HG02642 (cell line): ENCODE results near the gene FRMD7.
"Not testable (repeated sequence)": the region's sequence is repeated elsewhere in the genome, so short reads cannot be mapped to it uniquely, and the experiment has no call there.

Source experiments
- ATAC-seq: cut with Tn5 transposase; IDR thresholded peaks from one replicate; pipeline ENCODE4 v1.9.1; 2021; ENCODE audit warnings: mild to moderate bottlenecking; ENCODE audit not compliant: unreplicated experiment, poor library complexity

Gene FRMD7

GRCh38 chrX:132098704-132099103, 29.1 kb downstream of the FRMD7 start:
- ATAC-seq, result not testable (repeated sequence)

- no peak for ATAC-seq
Measured at GRCh38 chrX:132094164-132094563, 33.7 kb downstream of the FRMD7 start.

- ATAC-seq, result no peak
Measured at GRCh38 chrX:132093239-132093860, 34.5 kb downstream of the FRMD7 start.

GRCh38 chrX:132092439-132093065, 35.3 kb downstream of the FRMD7 start:
- peak; percentile 81 for ATAC-seq

GRCh38 chrX:132090403-132091159, 37.2 kb downstream of the FRMD7 start:
- ATAC-seq, result no peak

- ATAC-seq, result no peak
Measured at GRCh38 chrX:132088864-132089263, 39.0 kb downstream of the FRMD7 start.

- no peak for ATAC-seq
Measured at GRCh38 chrX:132086672-132087071, 41.1 kb downstream of the FRMD7 start.

GRCh38 chrX:132085786-132086185, 42.0 kb downstream of the FRMD7 start:
- no peak for ATAC-seq

- ATAC-seq, result no peak
Measured at GRCh38 chrX:132077912-132078311, 49.9 kb downstream of the FRMD7 start.

GRCh38 chrX:132077414-132077813, 50.4 kb downstream of the FRMD7 start:
- no peak for ATAC-seq

GRCh38 chrX:132071254-132071653, 56.6 kb downstream of the FRMD7 start:
- no peak for ATAC-seq

- ATAC-seq, result no peak
Measured at GRCh38 chrX:132068405-132068804, 59.4 kb downstream of the FRMD7 start.

GRCh38 chrX:132063862-132064261, 64.0 kb downstream of the FRMD7 start:
- no peak for ATAC-seq

GRCh38 chrX:132063334-132063733, 64.5 kb downstream of the FRMD7 start:
- no peak for ATAC-seq

- no peak for ATAC-seq
Measured at GRCh38 chrX:132059973-132060540, 67.8 kb downstream of the FRMD7 start.

GRCh38 chrX:132058975-132059374, 68.8 kb downstream of the FRMD7 start:
- no peak for ATAC-seq

- no peak for ATAC-seq
Measured at GRCh38 chrX:132058050-132058449, 69.8 kb downstream of the FRMD7 start.

- not testable (repeated sequence) for ATAC-seq
Measured at GRCh38 chrX:132051778-132052177, 76.0 kb downstream of the FRMD7 start.

- no peak for ATAC-seq
Measured at GRCh38 chrX:132046533-132046932, 81.3 kb downstream of the FRMD7 start.

GRCh38 chrX:132045456-132045855, 82.4 kb downstream of the FRMD7 start:
- no peak for ATAC-seq

- no peak for ATAC-seq
Measured at GRCh38 chrX:132044953-132045352, 82.9 kb downstream of the FRMD7 start.
